Prostate gland (tissue), 2 donors: ENCODE data around the gene CELF6. TPM values are rescaled to one million over a fixed set of nuclear protein-coding genes. Genes with fewer than 3 reads are reported as not detected.

Source experiments
- DNase-seq: peaks from one replicate; pipeline ENCODE4 v3.0.0-alpha.2; 2019; ENCODE audit warnings: low spot score
- H3K27ac ChIP-seq, 2 donors: fragments of 200-600 bp; sonication (generic); 2 replicates each; pipeline ENCODE4 v1.5.1; 2017 to 2019
- H3K27me3 ChIP-seq: fragments of 200-600 bp; sonication (generic); replicated peaks from 2 replicates; pipeline ENCODE4 v1.5.1; 2019; ENCODE audit not compliant: insufficient read depth
- H3K36me3 ChIP-seq, 2 donors: fragments of 200-600 bp; sonication (generic); 1 replicate in 1 of 2; 2 replicates in 1 of 2; pipeline versions ENCODE4 v1.5.1 to v1.8.1; 2017 to 2019
- H3K4me1 ChIP-seq: fragments of 200-600 bp; sonication (generic); replicated peaks from 2 replicates; pipeline ENCODE4 v1.5.1; 2019
- H3K4me3 ChIP-seq, 2 donors: fragments of 200-600 bp; sonication (generic); 2 replicates each; pipeline ENCODE4 v1.5.1; 2017 to 2019
- H3K9me3 ChIP-seq: fragments of 200-600 bp; sonication (generic); 2 replicates; pipeline ENCODE4 v1.5.1; 2017
- POLR2A ChIP-seq: fragments of 450-650 bp; IDR thresholded peaks from one replicate; pipeline ENCODE4 v1.6.1; 2016; ENCODE audit warnings: antibody characterized with exemption, mild to moderate bottlenecking
- POLR2AphosphoS5 ChIP-seq: sonication (generic); formaldehyde crosslinking; IDR thresholded peaks from one replicate; pipeline ENCODE4 v1.6.1; 2017; ENCODE audit warnings: antibody characterized with exemption
- WGBS: methylation state at CpG from one replicate; pipeline ENCODE4 v1.1.5; 2018; 5-methylcytosine and 5-hydroxymethylcytosine counted together
- intact Hi-C: fragments of 100-400 bp; cut with DNase I; formaldehyde crosslinking; loops from one replicate; pipeline ENCODE4 v1.14.2; 2022
- total RNA-seq, 2 donors: library from RNA; depleted of rRNA; stranded (reverse); fragments of >200 nt; gene quantifications; one replicate each; pipeline ENCODE4 v1.1.0, GENCODE V29; 2016
- TF ChIP-seq, protein P1 (sequence below), 4 experiments: fragments of 200-600 bp in 2 of 4; fragments of 450-650 bp in 2 of 4; sonication (generic) in 2 of 4; IDR thresholded peaks; 1 replicate in 3 of 4; 2 replicates in 1 of 4; pipeline ENCODE4 v1.5.1; 2016 to 2019; ENCODE audit warnings: antibody characterized with exemption in 4 of 4, mild to moderate bottlenecking in 2 of 4, moderate library complexity in 2 of 4

The CELF6 gene
- total RNA-seq, 2 donors from 2014 or later, result 3.7 to 7.3 TPM

DNA sequence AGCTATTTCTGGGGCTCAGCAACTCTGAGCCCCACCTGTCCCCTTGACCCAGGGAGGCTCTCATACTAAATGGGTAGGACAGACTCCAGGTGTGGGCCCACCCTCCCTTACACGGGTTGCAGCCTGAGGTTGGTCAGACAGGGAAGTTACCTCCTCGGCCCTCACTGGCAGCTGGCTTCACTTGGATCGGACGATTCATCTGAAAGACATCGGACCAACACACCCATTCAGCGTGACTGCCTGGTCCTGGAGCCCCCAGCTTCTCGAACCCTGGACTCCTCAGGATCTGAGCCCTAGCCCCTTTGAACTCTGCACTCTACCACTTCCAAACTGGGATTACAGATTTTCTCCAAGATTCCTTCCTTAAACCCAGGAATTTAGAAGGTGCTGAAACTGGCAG is 15.4 kb downstream of the CELF6 start:
- TF ChIP-seq, protein P1, sequence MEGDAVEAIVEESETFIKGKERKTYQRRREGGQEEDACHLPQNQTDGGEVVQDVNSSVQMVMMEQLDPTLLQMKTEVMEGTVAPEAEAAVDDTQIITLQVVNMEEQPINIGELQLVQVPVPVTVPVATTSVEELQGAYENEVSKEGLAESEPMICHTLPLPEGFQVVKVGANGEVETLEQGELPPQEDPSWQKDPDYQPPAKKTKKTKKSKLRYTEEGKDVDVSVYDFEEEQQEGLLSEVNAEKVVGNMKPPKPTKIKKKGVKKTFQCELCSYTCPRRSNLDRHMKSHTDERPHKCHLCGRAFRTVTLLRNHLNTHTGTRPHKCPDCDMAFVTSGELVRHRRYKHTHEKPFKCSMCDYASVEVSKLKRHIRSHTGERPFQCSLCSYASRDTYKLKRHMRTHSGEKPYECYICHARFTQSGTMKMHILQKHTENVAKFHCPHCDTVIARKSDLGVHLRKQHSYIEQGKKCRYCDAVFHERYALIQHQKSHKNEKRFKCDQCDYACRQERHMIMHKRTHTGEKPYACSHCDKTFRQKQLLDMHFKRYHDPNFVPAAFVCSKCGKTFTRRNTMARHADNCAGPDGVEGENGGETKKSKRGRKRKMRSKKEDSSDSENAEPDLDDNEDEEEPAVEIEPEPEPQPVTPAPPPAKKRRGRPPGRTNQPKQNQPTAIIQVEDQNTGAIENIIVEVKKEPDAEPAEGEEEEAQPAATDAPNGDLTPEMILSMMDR (IDR thresholded peaks at IDR 0.05), result no peak
- TF ChIP-seq POLR2A (no peak), POLR2AphosphoS5 (no peak)
- no peak overlapping the region for H3K27ac ChIP-seq

DNA sequence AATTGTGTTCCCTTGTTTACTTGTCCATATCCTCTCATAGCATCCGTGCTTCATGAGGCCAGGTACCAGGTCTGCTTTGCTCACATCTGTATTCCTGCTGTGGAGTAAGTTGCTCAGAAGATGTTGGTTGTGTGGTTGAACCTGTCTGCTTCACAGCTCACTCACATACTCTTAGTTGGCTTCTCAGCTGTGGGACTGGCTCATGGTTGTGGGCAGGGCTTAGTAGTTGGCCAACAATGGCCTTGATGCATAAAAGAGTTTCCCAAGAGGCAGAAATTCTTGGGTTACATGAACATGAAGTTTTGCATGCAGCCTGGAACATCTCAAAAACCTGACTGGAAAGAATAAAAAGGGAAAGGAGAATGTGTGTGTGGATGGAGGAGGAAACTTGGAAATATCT is 17.0 kb downstream of the CELF6 start:
- Histone ChIP-seq H3K27ac (no peak overlapping the region), H3K4me3 (no peak overlapping the region), H3K9me3 (no peaks in the 10 kb centered on the region), H3K4me1 (no peaks in the 10 kb centered on the region), H3K27me3 (no peaks in the 10 kb centered on the region), H3K36me3 (no peaks in the 10 kb centered on the region)
- intact Hi-C loops, result no loop called here
- WGBS, result 56% methylated on average over 1 of the region's 1 CpG
- TF ChIP-seq POLR2AphosphoS5, result no peak
- TF ChIP-seq, protein P1 (IDR thresholded peaks at IDR 0.05), result no peak
- no peak for TF ChIP-seq POLR2A
- DNase-seq, result no peak

More for the DNA sequence above, 15.4 kb downstream of the CELF6 start:
- no peaks in the 10 kb centered on the region for H3K27me3 ChIP-seq
- no peaks in the 10 kb centered on the region for H3K9me3 ChIP-seq
- no peaks in the 10 kb centered on the region for H3K36me3 ChIP-seq
- DNase-seq, result no peak
- H3K4me3 ChIP-seq, result no peak overlapping the region
- H3K4me1 ChIP-seq, result no peaks in the 10 kb centered on the region
- intact Hi-C loops, result no loop called here
- 87% methylated on average over 7 of the region's 7 CpGs for WGBS

DNA sequence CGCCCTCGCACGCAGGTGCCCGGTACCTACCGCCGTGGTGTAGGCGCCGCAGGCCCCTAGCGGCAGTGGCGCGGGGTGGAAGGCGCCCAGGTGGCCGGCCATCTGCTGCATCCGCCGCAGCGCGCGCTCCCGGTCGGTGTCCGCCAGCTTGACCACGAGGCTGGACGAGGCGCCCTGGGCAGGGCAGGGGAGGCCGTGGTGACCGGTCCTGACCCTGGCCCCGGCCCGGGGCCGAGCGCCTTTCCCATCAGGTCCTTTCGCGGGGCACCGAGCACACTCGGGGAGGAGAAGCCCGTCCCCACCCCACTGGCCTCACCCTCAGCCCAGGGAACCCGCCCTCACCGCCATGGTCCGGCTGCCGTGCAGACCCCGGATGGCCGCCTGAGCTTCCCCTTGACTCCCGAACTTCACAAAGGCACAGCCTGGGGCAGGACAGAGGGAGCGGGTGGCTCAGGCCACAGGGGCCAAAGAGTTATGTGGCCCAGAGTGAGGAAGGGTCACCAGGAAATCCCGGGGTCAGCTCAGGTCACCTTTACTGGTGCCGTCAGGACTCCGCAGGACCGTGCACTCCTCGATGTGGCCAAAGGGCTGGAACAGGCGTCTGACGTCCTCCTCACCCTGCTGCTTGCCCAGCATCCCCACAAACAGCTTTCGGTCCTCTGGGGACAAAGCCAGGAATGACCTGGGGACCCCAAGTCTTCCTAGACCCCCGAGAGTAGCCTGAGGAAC is 30.2 kb downstream of the CELF6 start:
- Histone ChIP-seq H3K27ac (no peak overlapping the region), H3K36me3 (no peaks in the 10 kb centered on the region), H3K4me1 (no peaks in the 10 kb centered on the region), H3K9me3 (no peaks in the 10 kb centered on the region), H3K27me3 (no peaks in the 10 kb centered on the region), H3K4me3 (no peak overlapping the region)
- TF ChIP-seq, protein P1 (IDR thresholded peaks at IDR 0.05), result no peak
- TF ChIP-seq POLR2A (no peak), POLR2AphosphoS5 (no peak)
- WGBS, result 90% methylated on average over 47 of the region's 52 CpGs
- no peak for DNase-seq
- intact Hi-C loops, result no loop called here

DNA sequence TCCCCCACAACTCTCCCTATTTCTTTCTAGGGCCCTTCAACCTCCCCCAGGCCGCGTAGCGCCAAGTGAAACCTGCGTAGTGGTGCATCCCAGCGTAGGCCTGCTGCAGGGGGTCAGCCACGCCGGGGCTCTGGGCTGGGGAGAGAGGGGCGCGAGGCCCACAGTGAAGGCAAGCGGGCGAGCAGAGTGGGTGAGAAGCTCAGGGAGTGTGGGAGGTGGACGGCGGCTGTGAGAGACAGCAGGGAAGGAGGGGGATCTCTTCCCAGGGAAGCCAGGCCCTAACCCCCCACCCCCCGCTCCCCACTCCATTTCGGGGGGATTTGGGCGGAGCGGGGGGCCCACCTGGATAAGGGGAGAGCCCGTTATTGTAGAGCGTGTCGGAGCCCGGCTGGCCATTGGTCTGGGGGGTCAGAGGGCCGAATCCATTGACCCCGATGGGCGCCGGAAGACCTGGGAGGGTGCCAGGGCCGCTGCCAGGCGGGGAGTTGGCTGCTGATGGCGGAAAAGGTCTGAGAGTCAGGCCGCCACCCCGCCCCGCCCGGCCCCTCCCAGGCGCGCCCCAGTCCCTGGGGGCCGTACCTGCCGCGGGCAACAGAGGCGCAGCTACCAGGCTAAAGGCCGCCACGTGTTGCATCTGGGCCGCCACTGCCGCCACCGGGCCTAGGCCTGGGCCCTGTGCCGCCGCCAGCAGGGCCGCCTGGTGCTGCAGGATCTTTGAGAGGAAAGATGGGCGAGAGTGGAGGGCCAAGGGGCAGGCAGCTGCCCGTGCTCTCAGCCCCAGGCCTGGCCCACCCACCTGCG is 31.0 kb downstream of the CELF6 start:
- 91% methylated on average over 47 of the region's 49 CpGs for WGBS
- Histone ChIP-seq H3K27ac (no peak overlapping the region), H3K9me3 (no peaks in the 10 kb centered on the region), H3K4me1 (no peaks in the 10 kb centered on the region), H3K36me3 (no peaks in the 10 kb centered on the region), H3K27me3 (no peaks in the 10 kb centered on the region), H3K4me3 (no peak overlapping the region)
- TF ChIP-seq POLR2A, result no peak
- TF ChIP-seq, protein P1 (IDR thresholded peaks at IDR 0.05), result no peak
- no peak for DNase-seq
- intact Hi-C loops, result no loop called here
